PC-9 (cell line): ENCODE data around the gene TSHZ2. TPM values are rescaled to one million over a fixed set of nuclear protein-coding genes. Genes with fewer than 3 reads are reported as not detected.

Experiments
- BruUV-seq: library from RNA; stranded (reverse); fragments of 400-500 nt; replicated peaks from 2 replicates; lab custom pipeline; 2021; lab: Mats Ljungman, UMichigan
- CTCF ChIA-PET: fragments of 300-600 bp; sonication (Branson Sonifier 250); formaldehyde crosslinking; loops from one replicate; lab custom pipeline; 2022; ENCODE audit warnings: antibody characterized with exemption; lab: Charles Lee
- POLR2A ChIA-PET: fragments of 300-600 bp; sonication (Branson Sonifier 250); formaldehyde crosslinking; loops from one replicate; lab custom pipeline; 2022; ENCODE audit warnings: antibody characterized with exemption; ENCODE audit not compliant: unreplicated experiment; lab: Charles Lee
- DNase-seq, 2 experiments: peaks; one replicate each; pipeline versions ENCODE4 v3.0.0 to v3.0.0-alpha.2; 2015 to 2022; ENCODE audit warnings: mixed read lengths in 1 of 2
- H2AFZ ChIP-seq: fragments of 200-600 bp; sonication (generic); 2 replicates; pipeline ENCODE4 v1.8.1; 2017; ENCODE audit warnings: antibody characterized with exemption
- H3F3A ChIP-seq: fragments of 200-600 bp; sonication (generic); 2 replicates; pipeline ENCODE4 v1.8.1; 2017; ENCODE audit warnings: antibody characterized with exemption, mild to moderate bottlenecking, low read depth; ENCODE audit not compliant: insufficient read depth
- H3K27ac ChIP-seq: fragments of 200-600 bp; sonication (generic); 2 replicates; pipeline ENCODE4 v1.6.1; 2016; ENCODE audit warnings: mixed run types
- H3K27me3 ChIP-seq: fragments of 200-600 bp; sonication (generic); 2 replicates; pipeline ENCODE4 v1.6.1; 2016; ENCODE audit warnings: low read depth, mixed run types; ENCODE audit not compliant: insufficient read depth
- H3K36me3 ChIP-seq: fragments of 200-600 bp; sonication (generic); 2 replicates; pipeline ENCODE4 v1.6.1; 2016; ENCODE audit warnings: low read depth, mixed run types
- H3K4me1 ChIP-seq: fragments of 200-600 bp; sonication (generic); replicated peaks from 2 replicates; pipeline ENCODE4 v1.6.1; 2016; ENCODE audit warnings: mixed run types; ENCODE audit not compliant: insufficient read depth
- H3K4me2 ChIP-seq: fragments of 200-600 bp; sonication (generic); 2 replicates; pipeline ENCODE4 v1.6.1; 2017; ENCODE audit warnings: mixed run types
- H3K4me3 ChIP-seq: fragments of 200-600 bp; sonication (generic); 2 replicates; pipeline ENCODE4 v1.6.1; 2016; ENCODE audit warnings: mixed run types
- H3K79me2 ChIP-seq: fragments of 200-600 bp; sonication (generic); 2 replicates; pipeline ENCODE4 v1.6.1; 2017; ENCODE audit warnings: low read depth, mixed run types
- H3K9me2 ChIP-seq: fragments of 200-600 bp; sonication (generic); 2 replicates; pipeline ENCODE4 v1.8.1; 2017; ENCODE audit warnings: mild to moderate bottlenecking; ENCODE audit not compliant: insufficient read depth
- H3K9me3 ChIP-seq: fragments of 200-600 bp; sonication (generic); 2 replicates; pipeline ENCODE4 v1.8.1; 2016; ENCODE audit warnings: low read depth; ENCODE audit not compliant: insufficient read depth
- H4K20me1 ChIP-seq: fragments of 200-600 bp; sonication (generic); 2 replicates; pipeline ENCODE4 v1.8.1; 2017; ENCODE audit not compliant: insufficient read depth
- CTCF ChIP-seq: fragments of 200-600 bp; sonication (generic); conservative IDR thresholded peaks from 2 replicates; pipeline ENCODE4 v1.6.1; 2017; ENCODE audit warnings: mixed run types, antibody characterized with exemption, mild to moderate bottlenecking, moderate library complexity
- EZH2 ChIP-seq: fragments of 200-600 bp; sonication (generic); IDR thresholded peaks from 2 replicates; pipeline ENCODE4 v1.8.0; 2017; ENCODE audit warnings: antibody characterized with exemption, low read depth
- intact Hi-C: fragments of 100-400 bp; cut with micrococcal nuclease; formaldehyde crosslinking; loops from one replicate; pipeline ENCODE4 v1.10.0; 2022; ENCODE audit not compliant: unreplicated experiment
- total RNA-seq: library from RNA; stranded (reverse); gene quantifications from 2 replicates; pipeline ENCODE4 v1.2.3, GENCODE V29; 2021

TSHZ2 gene
- total RNA-seq, 1 experiment from 2014 or later, result not detected

- H3K4me3 ChIP-seq, result no peak overlapping the region
- ChIA-PET POLR2A (no interaction called here), CTCF (no interaction called here)
- H3K9me2 ChIP-seq, result no peaks in the 10 kb centered on the region
- BruUV-seq, result no TSS peak
- H2AFZ ChIP-seq, result no peak overlapping the region
- H3K27ac ChIP-seq, result no peak overlapping the region
- intact Hi-C loops, result no loop called here
- peaks cover 97% of the 10 kb centered on the region for H3K27me3 ChIP-seq
- no peaks in the 10 kb centered on the region for H3K36me3 ChIP-seq
- no peak for TF ChIP-seq EZH2
- no peak for TF ChIP-seq CTCF
- H3K9me3 ChIP-seq, result no peaks in the 10 kb centered on the region
- DNase-seq, result no peak
- no peak overlapping the region for H3K4me2 ChIP-seq
- no peaks in the 10 kb centered on the region for H3K4me1 ChIP-seq
- H3F3A ChIP-seq, result no peaks in the 10 kb centered on the region
- H4K20me1 ChIP-seq, result no peaks in the 10 kb centered on the region; the same call in 1 of the 2 replicates
- H3K79me2 ChIP-seq, result no peaks in the 10 kb centered on the region
These were observed 11.7 kb downstream of the TSHZ2 start for GRCh38 chr20:52983726-52984450.

- Histone ChIP-seq H3K9me2 (no peaks in the 10 kb centered on the region), H2AFZ (no peak overlapping the region), H3K27me3 (peaks cover 100% of the 10 kb centered on the region), H3K4me1 (no peaks in the 10 kb centered on the region), H4K20me1 (no peaks in the 10 kb centered on the region; the same call in 1 of the 2 replicates), H3F3A (no peaks in the 10 kb centered on the region), H3K9me3 (no peaks in the 10 kb centered on the region), H3K4me2 (no peak overlapping the region), H3K79me2 (no peaks in the 10 kb centered on the region), H3K36me3 (no peaks in the 10 kb centered on the region), H3K4me3 (no peak overlapping the region), H3K27ac (no peak overlapping the region)
- POLR2A ChIA-PET, result no interaction called here
- CTCF ChIA-PET, result no interaction called here
- no peak for TF ChIP-seq CTCF
- DNase-seq, result no peak
- intact Hi-C loops, result no loop called here
- no TSS peak for BruUV-seq
These were observed 12.3 kb downstream of the TSHZ2 start for GRCh38 chr20:52984451-52984810.

- Histone ChIP-seq H3K4me1 (no peaks in the 10 kb centered on the region), H2AFZ (no peak overlapping the region), H3K36me3 (no peaks in the 10 kb centered on the region), H4K20me1 (no peaks in the 10 kb centered on the region; the same call in 1 of the 2 replicates), H3K9me3 (no peaks in the 10 kb centered on the region), H3K4me3 (no peak overlapping the region), H3K27ac (no peak overlapping the region), H3K9me2 (no peaks in the 10 kb centered on the region), H3K79me2 (no peaks in the 10 kb centered on the region), H3F3A (no peaks in the 10 kb centered on the region), H3K4me2 (no peak overlapping the region), H3K27me3 (peaks cover 90% of the 10 kb centered on the region)
- no peak for DNase-seq
- POLR2A ChIA-PET, result no interaction called here
- no peak for TF ChIP-seq CTCF
- no peak for TF ChIP-seq EZH2
- no TSS peak for BruUV-seq
- CTCF ChIA-PET, result no interaction called here
- intact Hi-C loops, result no loop called here
These were observed 13.5 kb downstream of the TSHZ2 start for GRCh38 chr20:52985687-52986086.
